ENCODE data around the gene LSM8. TPM values are rescaled to one million over a fixed set of nuclear protein-coding genes. Genes with fewer than 3 reads are reported as not detected.
"Not testable (repeated sequence)": the region's sequence is repeated elsewhere in the genome, so short reads cannot be mapped to it uniquely, and the experiment has no call there.

LSM8 gene
- polyA plus RNA-seq, 4 donors: 15.9 to 45.2 (median 31.8) TPM

GRCh38 chr7:118239014-118239413 lies 55.0 kb downstream of the LSM8 start:
- WGBS, 3 donors: 85 to 95% (median 89%) methylated on average over 3 of the region's 3 CpGs
- Histone ChIP-seq H3K27ac (ENCODE audit: low read depth in 1 of 3, low read length in 2 of 3) (no peak overlapping the region), H3K27me3 (ENCODE audit: control insufficient read depth in 3 of 3, insufficient read depth in 3 of 3, low read length in 3 of 3) (no peaks in the 10 kb centered on the region), H3K4me1 (ENCODE audit: control insufficient read depth in 3 of 3, insufficient read depth in 2 of 3, low read depth in 1 of 3, low read length in 2 of 3) (no peaks in the 10 kb centered on the region), H3K36me3 (ENCODE audit: control insufficient read depth in 3 of 3, insufficient read depth in 2 of 3, low read depth in 1 of 3, low read length in 3 of 3) (no peaks in the 10 kb centered on the region), H3K9me3 (ENCODE audit: control insufficient read depth in 2 of 2, insufficient read depth in 1 of 2, low read depth in 1 of 2, low read length in 1 of 2) (no peaks in the 10 kb centered on the region), H3K4me3 (ENCODE audit: low read depth in 1 of 3, low read length in 3 of 3) (no peak overlapping the region)
- FAIRE-seq: no peak
- no peak for DNase-seq

- H3K27me3 ChIP-seq (ENCODE audit: control insufficient read depth in 3 of 3, insufficient read depth in 3 of 3, low read length in 3 of 3); H3K9me3 ChIP-seq (ENCODE audit: control insufficient read depth in 2 of 2, insufficient read depth in 1 of 2, low read depth in 1 of 2, low read length in 1 of 2); DNase-seq; FAIRE-seq; H3K27ac ChIP-seq (ENCODE audit: low read depth in 1 of 3, low read length in 2 of 3); H3K36me3 ChIP-seq (ENCODE audit: control insufficient read depth in 3 of 3, insufficient read depth in 2 of 3, low read depth in 1 of 3, low read length in 3 of 3); H3K4me1 ChIP-seq (ENCODE audit: control insufficient read depth in 3 of 3, insufficient read depth in 2 of 3, low read depth in 1 of 3, low read length in 2 of 3); H3K4me3 ChIP-seq (ENCODE audit: low read depth in 1 of 3, low read length in 3 of 3): not testable (repeated sequence)
- 89 to 100% (median 98%) methylated on average over 2 of the region's 2 CpGs for WGBS, 3 donors
Measured at GRCh38 chr7:118240320-118240719, 56.4 kb downstream of the LSM8 start.

Other genes with a start within 250 kb of the LSM8 start
- under 1 TPM in 2 of 4 donors, not detected in 2; 0.12 to 0.38 TPM for gene ANKRD7, start 40.5 kb downstream of the LSM8 start, polyA plus RNA-seq